Endothelial cell of umbilical vein (primary cell): ENCODE data around the gene FGF22. TPM values are rescaled to one million over a fixed set of nuclear protein-coding genes. Genes with fewer than 3 reads are reported as not detected.
A peak's percentile ranks its signal among the peaks of the same experiment; 100 is the strongest.

Source experiments
- BruUV-seq: library from RNA; stranded (reverse); fragments of 400-500 nt; replicated peaks from 2 replicates; lab custom pipeline; 2021; lab: Mats Ljungman, UMichigan
- CTCF ChIA-PET: fragments of 300-600, 350-600 bp; sonication (Branson Sonifier 250); formaldehyde crosslinking; loops from one replicate; lab custom pipeline; 2021; ENCODE audit warnings: antibody characterized with exemption, inconsistent platforms; lab: Charles Lee
- POLR2A ChIA-PET: fragments of 300-600, 350-600 bp; sonication (Branson Sonifier 250); formaldehyde crosslinking; loops from one replicate; lab custom pipeline; 2021; ENCODE audit warnings: antibody characterized with exemption, inconsistent platforms; lab: Charles Lee
- DNase-seq: peaks from one replicate; pipeline ENCODE4 v3.0.0-alpha.2; 2011; ENCODE audit warnings: low read depth, low spot score
- FAIRE-seq: peaks from 2 replicates; lab custom pipeline; 2011; peaks lifted over from hg19 to GRCh38; lab: Jason Lieb, UNC
- H2AFZ ChIP-seq: 2 replicates; pipeline ENCODE4 v1.6.0; 2012; ENCODE audit warnings: low read depth, low read length, control low read depth, inconsistent platforms
- H3K27ac ChIP-seq: 2 replicates; pipeline ENCODE4 v1.5.1; 2011; ENCODE audit warnings: low read depth, mild to moderate bottlenecking, control low read depth, low read length, moderate library complexity; ENCODE audit not compliant: insufficient read depth
- H3K27me3 ChIP-seq, 2 experiments: 2 replicates each; pipeline versions ENCODE4 v1.6.0 to v1.6.1; 2011; ENCODE audit warnings: low read length in 2 of 2, mixed read lengths in 1 of 2; ENCODE audit not compliant: control insufficient read depth in 2 of 2, insufficient read depth in 2 of 2
- H3K36me3 ChIP-seq, 2 experiments: 2 replicates in 1 of 2; 3 replicates in 1 of 2; pipeline ENCODE4 v1.5.1; 2011; ENCODE audit warnings: low read length in 2 of 2, mild to moderate bottlenecking in 1 of 2, moderate library complexity in 1 of 2; ENCODE audit not compliant: control insufficient read depth in 2 of 2, insufficient read depth in 2 of 2; ENCODE audit errors: extremely low read depth in 1 of 2
- H3K4me1 ChIP-seq: 3 replicates; pipeline ENCODE4 v1.5.1; 2011; ENCODE audit warnings: mild to moderate bottlenecking, low read length; ENCODE audit not compliant: control insufficient read depth, insufficient read depth; ENCODE audit errors: extremely low read depth
- H3K4me2 ChIP-seq: 2 replicates; pipeline ENCODE4 v1.6.1; 2011; ENCODE audit warnings: low read length, control low read depth, mixed read lengths; ENCODE audit not compliant: insufficient read depth
- H3K4me3 ChIP-seq, 3 experiments: fragments of 200-600 bp in 1 of 3; sonication (generic), shearing (Covaris generic) in 1 of 3; replicated peaks in 1 of 3; 2 replicates each; pipeline ENCODE4 v1.5.1; 2011 to 2016; ENCODE audit warnings: control low read depth in 3 of 3, low read length in 3 of 3, mild to moderate bottlenecking in 2 of 3, inconsistent platforms in 1 of 3, low read depth in 1 of 3, moderate library complexity in 1 of 3; ENCODE audit not compliant: insufficient read depth in 1 of 3
- H3K79me2 ChIP-seq: 2 replicates; pipeline ENCODE4 v1.6.0; 2012; ENCODE audit warnings: low read length, inconsistent platforms; ENCODE audit not compliant: control insufficient read depth, insufficient read depth
- H3K9ac ChIP-seq: replicated peaks from 2 replicates; pipeline ENCODE3; 2011; ENCODE audit warnings: low read length, control low read depth; ENCODE audit not compliant: insufficient read depth; ENCODE audit errors: extremely low read depth
- H3K9me1 ChIP-seq: replicated peaks from 3 replicates; pipeline ENCODE4 v1.6.0; 2011; ENCODE audit warnings: mild to moderate bottlenecking, low read length; ENCODE audit not compliant: control insufficient read depth, insufficient read depth; ENCODE audit errors: extremely low read depth
- H3K9me3 ChIP-seq: replicated peaks from 2 replicates; pipeline ENCODE4 v1.5.1; 2012; ENCODE audit warnings: low read length, inconsistent platforms; ENCODE audit not compliant: control insufficient read depth, insufficient read depth
- H4K20me1 ChIP-seq: replicated peaks from 2 replicates; pipeline ENCODE3; 2011; ENCODE audit warnings: mild to moderate bottlenecking, low read length; ENCODE audit not compliant: control insufficient read depth, insufficient read depth; ENCODE audit errors: extremely low read depth
- EZH2 ChIP-seq: IDR thresholded peaks from 2 replicates; pipeline ENCODE4 v1.6.1; 2012; ENCODE audit warnings: borderline replicate concordance, low read depth, mild to moderate bottlenecking, moderate library complexity, low read length, inconsistent platforms; ENCODE audit not compliant: severe bottlenecking
- FOS ChIP-seq: IDR thresholded peaks from 2 replicates; pipeline ENCODE4 v1.6.1; 2011; ENCODE audit warnings: mild to moderate bottlenecking, low read length, moderate library complexity, borderline replicate concordance; ENCODE audit not compliant: insufficient read depth
- GATA2 ChIP-seq: IDR thresholded peaks from 2 replicates; pipeline ENCODE4 v1.7.0; 2011; ENCODE audit warnings: low read depth, mild to moderate bottlenecking, moderate library complexity, mixed read lengths, low read length; ENCODE audit not compliant: insufficient read length, insufficient read depth
- JUN ChIP-seq: IDR thresholded peaks from 2 replicates; pipeline ENCODE4 v1.6.1; 2011; ENCODE audit warnings: borderline replicate concordance, low read depth; ENCODE audit not compliant: insufficient read length, insufficient read depth
- MAX ChIP-seq: IDR thresholded peaks from 2 replicates; pipeline ENCODE4 v1.6.1; 2011; ENCODE audit not compliant: insufficient read depth, insufficient read length
- MYC ChIP-seq: IDR thresholded peaks from one replicate; pipeline ENCODE4 v1.6.1; 2011; ENCODE audit warnings: mild to moderate bottlenecking, low read depth, low read length
- POLR2A ChIP-seq: IDR thresholded peaks from 2 replicates; pipeline ENCODE4 v1.6.1; 2012; ENCODE audit warnings: low read depth, mild to moderate bottlenecking, control low read depth, low read length
- POLR2AphosphoS5 ChIP-seq: IDR thresholded peaks from 2 replicates; pipeline ENCODE4 v1.6.1; 2012; ENCODE audit warnings: low read depth, mild to moderate bottlenecking, control low read depth, low read length, moderate library complexity; ENCODE audit not compliant: insufficient read depth
- dilution Hi-C: fragments of 300-500 bp; cut with MboI; formaldehyde crosslinking; loops from one replicate; pipeline ENCODE4 v1.15.0; 2019; ENCODE audit warnings: low sequenced_read_pairs; ENCODE audit not compliant: extremely low pct_ligation_motif_present
- intact Hi-C: fragments of 100-400 bp; cut with micrococcal nuclease; formaldehyde crosslinking; loops from one replicate; pipeline ENCODE4 v1.10.0; 2022
- polyA plus RNA-seq, 4 experiments: library from polyadenylated mRNA; depleted of rRNA in 3 of 4; stranded (reverse) in 3 of 4; unstranded in 1 of 4; fragments of >200 nt; gene quantifications; 2 replicates each; pipeline versions ENCODE4 v1.2.1 to v1.2.3, GENCODE V29; 2011 to 2012; ENCODE audit warnings: missing spikeins in 1 of 4
- total RNA-seq: library from RNA; stranded (reverse); gene quantifications from 2 replicates; pipeline ENCODE4 v1.2.3, GENCODE V29; 2021
- TF ChIP-seq, protein P1 (sequence below), 2 donors: IDR thresholded peaks; 1 replicate in 1 of 2; 2 replicates in 1 of 2; pipeline ENCODE4 v1.5.1; 2011; ENCODE audit warnings: low read length in 2 of 2, mild to moderate bottlenecking in 2 of 2, moderate library complexity in 2 of 2, control low read depth in 1 of 2, inconsistent platforms in 1 of 2, low read depth in 1 of 2; ENCODE audit not compliant: insufficient read depth in 1 of 2; ENCODE audit errors: extremely low read depth in 1 of 2

The FGF22 gene
- total and polyA plus RNA-seq, 2 donors (not counting 3 experiments of a cell fraction or from before 2014, with no cell fraction given) = 0.07 TPM; not detected in 1

DNA sequence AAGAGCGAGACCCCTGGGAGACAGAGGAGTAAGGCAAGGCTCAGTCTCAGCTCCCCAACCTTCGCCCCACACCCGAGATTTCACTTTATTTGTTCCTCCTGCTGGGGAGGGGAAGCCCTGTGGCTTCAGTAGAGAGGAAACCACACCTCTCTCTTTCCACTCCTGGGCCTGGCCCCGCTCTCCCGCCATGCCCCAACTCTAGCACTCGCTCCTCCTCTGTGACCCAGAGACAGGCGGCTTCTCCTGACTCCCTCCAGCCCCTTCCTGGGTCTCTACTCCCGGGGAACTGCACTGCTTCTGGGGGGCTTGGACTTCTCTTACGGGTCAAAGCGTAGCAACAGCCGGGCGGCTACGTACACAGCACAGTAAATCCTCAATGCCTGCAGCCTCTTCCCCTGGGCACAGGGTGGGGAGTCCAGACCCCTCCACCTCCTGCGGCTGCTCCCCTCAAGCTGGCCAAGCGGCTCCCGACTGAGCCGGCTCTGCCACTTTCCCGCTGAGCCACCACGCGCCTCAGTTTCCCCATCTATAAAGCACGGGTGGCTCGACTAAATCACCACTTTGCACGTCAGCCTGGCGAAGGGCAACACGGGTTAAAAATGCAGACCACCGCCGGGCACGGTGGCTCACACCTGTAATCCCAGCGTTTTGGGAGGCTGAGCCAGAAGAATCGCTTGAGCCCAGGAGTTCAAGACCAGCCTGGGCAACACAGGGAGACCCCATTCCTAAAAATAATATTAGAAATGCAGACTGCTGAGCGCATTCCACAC lies 21.9 kb downstream of the FGF22 start:
- peak; percentile 31 for FAIRE-seq
- CTCF ChIA-PET = interaction anchor here (0.8 kb wide), 1 partner anchor 77 kb away, joined by 4 read pairs; no protein-coding TSS in a partner anchor
- dilution Hi-C loops (no loop called here), intact Hi-C loops (loop anchor here (2.0 kb wide), 1 partner anchor 77 kb away; no protein-coding TSS in a partner anchor)
- H3K9me1 ChIP-seq = no peaks in the 10 kb centered on the region
- H3K9ac ChIP-seq = peak overlapping the region; percentile 87
- H3K4me1 ChIP-seq = peaks cover 19% of the 10 kb centered on the region
- TSS peak; percentile 39 for BruUV-seq
- TF ChIP-seq POLR2A (no peak), EZH2 (no peak)
- H3K27ac ChIP-seq = peak overlapping the region; percentile 60
- H3K79me2 ChIP-seq = peaks cover 64% of the 10 kb centered on the region
- H2AFZ ChIP-seq = no peak overlapping the region
- no peaks in the 10 kb centered on the region for H3K27me3 ChIP-seq
- no peaks in the 10 kb centered on the region for H4K20me1 ChIP-seq
- peaks cover 0 to 10% of the 10 kb centered on the region in 2 experiments for H3K36me3 ChIP-seq
- DNase-seq = no peak
- POLR2A ChIA-PET = no interaction called here
- H3K4me2 ChIP-seq = peak overlapping the region; percentile 68
- H3K9me3 ChIP-seq = no peaks in the 10 kb centered on the region
- H3K4me3 ChIP-seq = peak overlapping the region; percentile 73 to 89 (median 86)

GRCh38 chr19:662207-662961 lies 22.7 kb downstream of the FGF22 start:
- FAIRE-seq (peak; percentile 59), DNase-seq (peak; percentile 36)
- no peaks in the 10 kb centered on the region for H3K9me1 ChIP-seq
- H2AFZ ChIP-seq = peak overlapping the region; percentile 35
- peaks cover 19% of the 10 kb centered on the region for H3K4me1 ChIP-seq
- H3K9me3 ChIP-seq = no peaks in the 10 kb centered on the region
- H3K36me3 ChIP-seq = peaks cover 0 to 4% of the 10 kb centered on the region in 2 experiments
- H4K20me1 ChIP-seq = no peaks in the 10 kb centered on the region
- ChIA-PET CTCF (interaction anchor here (0.7 to 1.9 kb wide), 4 partner anchors 65 to 86 kb away, joined by 3 to 67 read pairs (median 6); no protein-coding TSS in a partner anchor), POLR2A (interaction anchor here (0.7 kb wide), 1 partner anchor 18 kb away, joined by 3 read pairs; no protein-coding TSS in a partner anchor)
- H3K27me3 ChIP-seq = no peaks in the 10 kb centered on the region
- TF ChIP-seq MAX (no peak), EZH2 (no peak), POLR2AphosphoS5 (no peak), FOS (no peak), POLR2A (no peak), MYC (no peak), JUN (no peak), GATA2 (no peak)
- TF ChIP-seq, protein P1, sequence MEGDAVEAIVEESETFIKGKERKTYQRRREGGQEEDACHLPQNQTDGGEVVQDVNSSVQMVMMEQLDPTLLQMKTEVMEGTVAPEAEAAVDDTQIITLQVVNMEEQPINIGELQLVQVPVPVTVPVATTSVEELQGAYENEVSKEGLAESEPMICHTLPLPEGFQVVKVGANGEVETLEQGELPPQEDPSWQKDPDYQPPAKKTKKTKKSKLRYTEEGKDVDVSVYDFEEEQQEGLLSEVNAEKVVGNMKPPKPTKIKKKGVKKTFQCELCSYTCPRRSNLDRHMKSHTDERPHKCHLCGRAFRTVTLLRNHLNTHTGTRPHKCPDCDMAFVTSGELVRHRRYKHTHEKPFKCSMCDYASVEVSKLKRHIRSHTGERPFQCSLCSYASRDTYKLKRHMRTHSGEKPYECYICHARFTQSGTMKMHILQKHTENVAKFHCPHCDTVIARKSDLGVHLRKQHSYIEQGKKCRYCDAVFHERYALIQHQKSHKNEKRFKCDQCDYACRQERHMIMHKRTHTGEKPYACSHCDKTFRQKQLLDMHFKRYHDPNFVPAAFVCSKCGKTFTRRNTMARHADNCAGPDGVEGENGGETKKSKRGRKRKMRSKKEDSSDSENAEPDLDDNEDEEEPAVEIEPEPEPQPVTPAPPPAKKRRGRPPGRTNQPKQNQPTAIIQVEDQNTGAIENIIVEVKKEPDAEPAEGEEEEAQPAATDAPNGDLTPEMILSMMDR (IDR thresholded peaks at IDR 0.05; ENCODE audit: extremely low read depth in 1 of 2, insufficient read depth in 1 of 2, low read depth in 1 of 2, low read length in 2 of 2) = no peak
- H3K79me2 ChIP-seq = peaks cover 56% of the 10 kb centered on the region
- peak overlapping the region; percentile 73 to 89 (median 86) for H3K4me3 ChIP-seq
- H3K27ac ChIP-seq = peak overlapping the region; percentile 60
- dilution Hi-C loops = no loop called here
- no TSS peak for BruUV-seq
- intact Hi-C loops = loop anchor here (2.0 kb wide), 1 partner anchor 78 kb away; no protein-coding TSS in a partner anchor
- H3K4me2 ChIP-seq = peak overlapping the region; percentile 68
- H3K9ac ChIP-seq = peak overlapping the region; percentile 87
